ENCODE results near the gene IGF2.

GRCh38 chr11:2092956-2093412 is 46.2 kb downstream of the IGF2 start:
- TF ChIP-seq CTCF (IDR thresholded peaks at IDR 0.05) = no peak
- no peak for TF ChIP-seq ZFX (IDR thresholded peaks at IDR 0.05; ENCODE audit: borderline replicate concordance)

Measured in 22Rv1 (cell line).